Measurements from ENCODE around the gene HPCA.
"Not testable (repeated sequence)": the region's sequence is repeated elsewhere in the genome, so short reads cannot be mapped to it uniquely, and the experiment has no call there.

Gene HPCA

DNA sequence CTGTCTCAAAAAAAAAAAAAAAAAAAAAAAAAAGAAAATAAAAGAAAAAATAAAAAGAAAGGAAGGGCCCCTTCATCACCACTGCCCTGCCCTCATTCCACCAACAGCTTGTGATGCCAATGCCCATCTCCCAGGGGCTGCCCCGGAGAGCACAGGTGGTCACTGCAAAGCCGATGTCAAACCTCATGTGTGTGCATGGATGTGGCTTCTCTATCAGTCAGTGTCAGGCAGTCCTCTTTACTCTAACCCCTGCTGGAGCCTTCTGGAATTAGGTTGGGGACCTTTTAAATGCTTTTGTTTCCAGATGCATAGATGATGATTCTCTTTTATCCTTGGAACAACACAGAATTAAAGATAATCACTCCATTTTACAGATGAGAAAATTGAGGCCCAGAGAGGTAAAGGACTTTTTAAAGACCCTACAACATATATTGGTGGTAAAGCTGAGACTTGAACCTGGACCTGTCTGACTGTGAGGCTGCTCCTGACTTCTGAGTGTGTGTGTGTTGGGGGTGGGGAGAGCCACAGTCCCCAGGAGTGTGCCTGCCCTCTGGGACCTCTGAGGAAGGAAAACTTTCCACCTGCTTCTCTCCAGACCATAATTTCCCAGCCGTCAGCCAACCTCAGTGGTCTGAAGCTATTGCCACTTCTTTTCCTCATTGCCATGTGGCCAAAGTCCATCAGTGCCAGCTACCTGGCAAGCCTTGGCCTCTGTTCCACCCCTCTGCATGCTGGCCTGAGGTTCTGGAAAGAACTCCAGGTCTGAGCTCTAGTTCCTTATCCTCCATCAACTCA, 17.9 kb downstream of the HPCA start:
- no peak for DNase-seq

- no peak for DNase-seq
Measured at GRCh38 chr1:32904797-32905196, 18.5 kb downstream of the HPCA start.

DNA sequence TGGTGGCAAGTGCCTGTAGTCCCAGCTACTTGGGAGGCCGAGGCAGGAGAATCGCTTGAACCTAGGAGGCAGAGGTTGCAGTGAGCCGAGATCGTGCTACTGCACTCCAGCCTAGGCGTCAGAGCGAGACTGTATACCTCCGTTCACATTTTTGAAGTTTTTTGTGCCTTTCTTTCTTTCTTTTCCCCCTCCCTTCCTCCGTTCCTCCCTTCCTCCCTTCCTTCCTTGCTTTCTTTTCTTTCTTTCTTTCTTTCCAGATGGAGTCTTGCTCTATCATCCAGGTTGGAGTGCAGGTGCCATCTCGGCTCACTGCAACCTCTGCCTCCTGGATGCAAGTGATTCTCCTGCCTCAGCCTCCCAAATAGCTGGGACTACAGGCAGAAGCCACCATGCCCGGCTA, 19.3 kb downstream of the HPCA start:
- not testable (repeated sequence) for DNase-seq

DNA sequence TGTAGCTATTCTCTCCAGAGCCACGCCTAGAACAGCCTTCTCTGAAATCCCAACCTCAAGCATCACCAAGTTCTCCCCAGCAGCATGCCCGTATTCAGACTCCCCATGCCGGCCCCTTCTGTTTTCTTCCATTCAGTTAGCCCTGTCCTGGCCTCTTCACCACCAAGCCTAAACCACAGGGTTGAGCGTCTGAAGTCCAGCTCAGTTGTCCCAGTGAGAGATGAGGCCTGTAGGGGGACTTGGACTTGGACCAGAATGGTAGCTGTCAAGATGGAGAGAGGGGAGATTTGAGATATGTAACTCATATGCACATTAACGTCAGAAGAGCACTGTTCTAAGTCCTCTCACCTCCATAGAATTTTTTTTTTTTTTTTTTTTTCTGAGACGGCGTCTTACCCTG, 20.4 kb downstream of the HPCA start:
- DNase-seq = no peak

DNA sequence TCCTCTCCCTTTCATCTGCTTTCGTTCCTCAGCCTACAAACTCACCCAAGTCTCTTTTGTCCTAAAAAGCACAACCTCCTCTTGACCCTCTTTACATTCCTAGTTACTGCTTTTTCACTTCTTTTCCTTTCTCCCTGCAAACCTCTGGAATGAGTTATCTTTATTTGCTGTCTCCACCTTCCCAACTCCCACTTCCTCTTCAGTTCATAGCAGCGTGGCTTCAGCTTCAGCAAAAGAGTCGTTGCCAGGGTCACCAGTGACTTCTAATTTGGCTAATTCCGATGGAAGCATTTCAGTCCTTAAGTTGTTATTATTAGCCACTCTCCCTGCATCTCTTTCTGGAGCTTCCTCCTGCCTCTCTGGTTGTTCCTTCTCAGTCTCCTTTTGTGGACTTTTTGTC, 21.1 kb downstream of the HPCA start:
- DNase-seq = peak; percentile 55

GRCh38 chr1:32910319-32910718, 24.0 kb downstream of the HPCA start:
- no peak for DNase-seq

DNA sequence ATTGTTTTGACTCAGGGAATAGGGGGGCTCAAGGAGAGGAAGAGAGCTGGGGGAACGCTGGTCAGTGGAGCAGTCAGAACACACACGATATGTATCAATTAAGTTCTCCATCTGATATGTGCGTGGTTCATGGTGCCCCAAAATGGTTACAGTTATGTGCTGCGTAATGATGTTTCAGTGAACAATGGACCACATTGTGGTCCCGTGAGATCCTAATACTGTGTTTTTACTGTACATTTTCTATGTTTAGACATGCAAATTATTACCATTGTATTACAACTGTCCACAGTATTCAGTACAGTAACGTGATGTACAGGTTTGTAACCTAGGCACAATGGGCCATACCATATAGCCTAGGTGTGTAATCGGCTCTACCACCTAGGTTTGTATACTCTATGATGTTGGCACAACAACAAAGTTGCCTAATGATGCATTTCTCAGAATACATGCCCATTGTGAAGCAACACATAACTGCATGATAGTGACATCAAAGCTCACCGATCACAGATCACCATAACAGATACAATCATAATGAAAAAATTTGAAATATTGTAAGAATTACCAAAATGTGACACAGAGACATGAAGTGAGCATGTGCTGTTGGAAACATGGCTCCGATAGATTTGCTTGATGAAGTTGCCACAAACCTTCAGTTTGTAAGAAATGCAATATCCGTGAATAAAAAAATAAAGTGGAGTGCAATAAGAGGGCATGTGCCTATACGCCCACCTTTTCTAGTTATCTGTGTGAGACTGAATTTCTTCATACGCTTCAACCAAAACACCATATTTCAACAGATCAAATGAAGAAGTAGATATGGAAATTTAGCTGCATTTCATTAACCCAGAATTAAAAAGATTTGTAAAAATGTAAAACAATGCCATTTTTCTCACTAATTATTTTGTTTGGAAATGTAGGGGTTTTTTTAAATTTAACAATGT, 29.7 kb downstream of the HPCA start:
- DNase-seq = peak; percentile 27

DNA sequence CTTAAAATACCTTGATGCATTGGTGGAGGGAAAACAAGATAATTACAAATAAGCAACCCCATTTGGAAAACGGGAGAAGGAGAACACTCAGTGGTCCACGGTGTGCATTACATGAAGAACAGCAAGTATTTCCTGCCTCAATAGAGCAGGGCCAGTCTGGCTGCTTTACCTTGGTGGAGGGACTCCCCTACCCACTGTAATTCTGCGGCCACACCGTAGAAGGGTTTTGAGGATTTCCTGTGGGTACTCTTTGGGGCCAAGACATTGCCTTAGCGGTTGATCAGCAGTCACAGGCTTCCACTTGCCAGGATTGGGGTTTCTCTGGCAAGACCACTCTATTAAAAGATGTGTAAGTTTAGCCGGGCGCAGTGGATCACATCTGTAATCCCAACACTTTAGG, 31.2 kb downstream of the HPCA start:
- DNase-seq = no peak

DNA sequence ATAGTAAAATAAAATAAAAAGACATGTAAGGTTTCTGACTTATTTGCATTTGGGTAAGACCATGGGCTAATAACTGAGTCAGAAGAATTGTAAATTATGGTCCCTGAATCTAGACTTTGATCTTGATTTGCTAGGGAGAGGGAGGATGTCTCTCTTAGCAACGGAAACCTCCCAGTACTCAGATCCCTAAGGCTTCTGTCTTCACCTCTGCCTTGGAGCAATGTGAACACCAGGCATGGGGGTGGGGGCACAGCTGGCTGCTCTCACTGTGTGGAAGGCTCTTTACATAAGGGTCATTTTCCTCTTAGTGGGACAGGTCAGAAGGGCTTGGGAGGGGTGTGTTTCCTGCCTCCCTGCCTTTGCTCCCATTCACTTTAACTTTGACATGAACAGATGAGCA, 31.9 kb downstream of the HPCA start:
- DNase-seq = no peak

DNA sequence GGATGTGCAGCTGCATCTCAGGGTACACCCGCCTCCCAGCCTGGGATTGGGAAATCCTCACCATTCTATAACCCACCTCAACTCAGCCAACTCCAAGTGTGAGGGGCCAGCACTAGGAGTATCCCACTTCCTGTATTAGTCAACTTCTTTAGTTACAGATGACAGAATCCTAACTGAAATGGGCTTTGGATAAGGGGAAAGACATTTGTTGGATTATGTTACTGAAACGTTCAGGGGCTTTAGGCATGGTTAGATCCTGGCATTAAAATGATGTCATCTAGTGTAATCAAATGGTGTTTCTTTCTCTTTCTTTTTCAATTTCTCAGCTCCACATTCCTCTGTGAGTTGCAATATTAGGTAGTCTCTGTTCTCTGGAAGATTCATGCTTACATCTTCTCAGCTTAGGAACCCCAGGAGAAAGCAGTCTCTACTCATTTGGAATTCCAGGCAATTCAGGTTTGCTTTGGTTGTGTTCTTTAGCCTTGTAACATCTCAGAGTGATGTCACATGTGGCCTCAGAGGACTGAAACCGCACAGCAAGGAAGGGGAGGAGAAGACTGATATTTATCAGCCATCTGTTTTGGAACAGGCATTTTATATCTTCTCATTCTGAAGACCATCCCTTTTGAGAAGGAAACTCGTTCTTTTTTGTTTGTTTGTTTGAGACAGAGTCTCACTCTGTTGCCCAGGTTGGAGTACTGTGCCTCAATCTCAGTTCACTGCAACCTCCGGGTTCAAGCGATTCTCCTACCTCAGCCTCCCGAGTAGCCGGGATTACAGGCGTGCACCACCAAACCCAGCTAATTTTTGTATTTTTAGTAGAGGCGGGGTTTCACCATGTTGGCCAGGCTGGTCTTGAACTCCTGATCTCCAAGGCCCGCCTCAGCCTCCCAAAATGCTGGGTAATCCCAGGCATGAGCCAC, 33.8 kb downstream of the HPCA start:
- peak; percentile 79 for DNase-seq

DNA sequence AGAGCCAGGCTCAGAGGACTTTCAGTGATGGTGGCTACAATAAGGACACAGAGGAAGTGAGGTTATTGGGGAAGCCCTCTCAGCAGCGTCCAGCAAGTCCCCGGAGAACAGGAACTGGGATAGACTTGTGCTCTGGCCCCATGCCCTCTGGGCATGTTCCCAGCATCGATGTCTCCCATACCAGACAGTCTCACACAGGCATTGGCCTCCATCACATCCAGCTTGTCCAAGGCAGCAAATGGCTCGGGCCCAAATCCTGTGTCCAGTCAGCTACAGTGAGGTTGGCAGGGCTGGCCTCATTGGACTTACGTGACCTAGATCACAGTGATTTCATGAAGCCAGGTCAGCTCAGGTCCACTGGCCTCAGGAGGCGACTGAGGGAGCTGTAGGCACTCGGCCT, 34.5 kb downstream of the HPCA start:
- DNase-seq = no peak

GRCh38 chr1:32924881-32925344, 38.6 kb downstream of the HPCA start:
- DNase-seq = no peak

DNA sequence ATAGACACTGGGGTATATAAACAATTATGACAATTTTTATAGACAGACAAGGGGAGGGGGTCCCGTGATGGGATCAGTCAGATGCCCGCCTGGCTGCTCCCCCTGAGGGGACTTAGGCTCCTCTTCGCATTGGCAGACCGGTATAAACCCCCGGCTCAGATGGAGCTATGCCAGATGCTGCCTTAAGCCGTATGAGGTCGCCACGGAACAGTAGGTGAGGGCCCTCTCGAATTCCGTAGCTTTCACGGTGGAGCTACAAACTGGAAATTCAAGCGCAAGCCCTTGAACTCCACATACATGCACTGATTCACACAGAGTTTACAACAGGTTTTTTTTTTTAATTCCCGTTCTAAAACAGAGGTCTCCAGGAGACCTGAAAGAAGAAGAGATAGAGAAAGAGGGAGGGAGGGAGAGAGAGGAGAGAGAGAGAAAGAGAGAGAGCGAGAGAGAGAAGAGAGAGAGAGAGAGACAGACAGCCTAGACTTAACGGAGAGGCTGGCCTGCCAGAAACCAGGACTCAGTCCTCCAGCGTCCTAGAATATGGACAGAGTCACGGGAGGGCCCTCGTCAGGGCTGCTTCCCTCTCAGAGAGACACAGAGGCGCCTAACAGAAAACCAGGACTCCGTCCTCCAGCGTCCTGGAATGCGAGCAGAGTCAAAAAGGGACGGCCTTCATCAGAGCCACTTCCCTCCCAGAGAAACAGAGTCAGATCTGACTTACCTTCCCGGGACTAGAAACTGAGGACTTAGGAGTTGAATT, 39.3 kb downstream of the HPCA start:
- peak; percentile 34 for DNase-seq

GRCh38 chr1:32926562-32926961, 40.3 kb downstream of the HPCA start:
- DNase-seq = no peak

DNA sequence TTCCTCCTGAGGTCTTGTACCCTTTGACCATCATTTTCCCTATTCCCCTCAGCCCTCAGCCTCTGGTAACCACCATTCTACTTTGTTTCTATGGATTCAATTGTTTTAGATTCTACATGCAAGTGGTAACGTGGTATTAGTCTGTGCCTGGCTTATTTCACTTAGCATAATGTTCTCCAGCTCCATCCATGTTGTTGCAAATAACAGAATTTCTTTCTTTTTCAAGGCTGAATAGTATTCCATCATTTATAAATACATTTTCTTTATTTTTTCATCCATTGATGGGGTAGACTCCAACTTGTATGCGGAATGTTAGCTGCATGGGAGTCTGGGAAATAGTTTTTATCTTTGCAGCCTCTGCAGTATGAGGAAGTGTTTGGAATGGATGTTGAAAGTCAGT, 41.1 kb downstream of the HPCA start:
- no peak for DNase-seq

- no peak for DNase-seq
Measured at GRCh38 chr1:32928285-32928684, 42.0 kb downstream of the HPCA start.

- DNase-seq = no peak
Measured at GRCh38 chr1:32928715-32929114, 42.4 kb downstream of the HPCA start.

GRCh38 chr1:32929366-32929765, 43.1 kb downstream of the HPCA start:
- DNase-seq = no peak

DNA sequence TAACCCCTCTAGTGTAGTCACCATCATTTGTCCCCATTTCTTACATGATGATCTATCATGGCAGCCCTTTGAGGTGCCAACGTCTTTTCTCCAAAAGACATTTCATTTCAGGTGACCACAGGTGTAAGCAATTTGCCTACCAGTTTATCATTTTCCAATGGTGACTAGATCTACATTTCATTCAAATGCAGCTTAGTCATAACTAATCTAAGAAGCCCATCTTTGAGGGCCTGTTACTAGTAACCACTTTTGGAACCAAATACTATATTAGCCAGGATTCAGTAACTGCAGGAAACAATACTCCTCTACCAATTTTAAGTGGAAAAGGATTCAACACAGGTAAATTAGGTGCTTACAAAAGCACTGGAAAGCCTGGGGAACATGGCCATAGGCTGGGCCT, 45.5 kb downstream of the HPCA start:
- no peak for DNase-seq

- peak; percentile 37 for DNase-seq
Measured at GRCh38 chr1:32933742-32934322, 47.5 kb downstream of the HPCA start.

GRCh38 chr1:32934535-32934934, 48.2 kb downstream of the HPCA start:
- no peak for DNase-seq

- no peak for DNase-seq
Measured at GRCh38 chr1:32937061-32937460, 50.8 kb downstream of the HPCA start.
